ENCODE measurements around the gene DMAC2L.
"Not testable (repeated sequence)": the region's sequence is repeated elsewhere in the genome, so short reads cannot be mapped to it uniquely, and the experiment has no call there.

Gene DMAC2L

DNA sequence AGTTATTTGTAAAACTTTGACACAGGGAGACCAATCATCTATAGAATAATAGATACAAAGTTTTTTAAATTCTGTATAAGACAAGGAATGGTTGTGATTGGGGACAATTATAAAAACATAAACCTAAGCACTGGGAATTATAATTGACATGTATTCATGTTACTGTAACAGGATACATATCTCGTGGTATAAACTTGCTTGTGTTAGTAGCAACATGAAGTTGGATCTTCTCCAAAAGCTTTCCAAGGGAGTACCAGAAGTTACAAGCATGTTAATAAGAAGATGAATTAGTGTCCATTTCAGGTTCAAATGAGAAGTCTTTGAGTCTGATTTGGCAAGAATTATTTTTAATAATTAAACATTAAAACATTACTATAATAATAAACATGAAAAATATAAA is 42.4 kb downstream of the DMAC2L start:
- Histone ChIP-seq H3K9ac (ENCODE audit: low read depth, low read length) (no peak overlapping the region), H4K20me1 (ENCODE audit: insufficient read depth, low read length) (no peaks in the 10 kb centered on the region), H3K4me2 (ENCODE audit: insufficient read depth, low read length) (no peak overlapping the region), H3K4me1 (ENCODE audit: insufficient read depth, low read length) (no peaks in the 10 kb centered on the region), H3K4me3 (ENCODE audit: low read depth in 1 of 2, low read length in 2 of 2) (no peak overlapping the region), H3K36me3 (ENCODE audit: insufficient read depth, low read length) (peaks cover 3% of the 10 kb centered on the region; the same call in 1 of the 2 replicates), H2AFZ (ENCODE audit: low read depth, low read length) (no peak overlapping the region), H3K27ac (ENCODE audit: low read length) (no peak overlapping the region), H3K79me2 (ENCODE audit: insufficient read depth, low read length) (no peaks in the 10 kb centered on the region), H3K9me3 (ENCODE audit: insufficient read depth, low read length, severe bottlenecking) (no peaks in the 10 kb centered on the region), H3K27me3 (ENCODE audit: insufficient read depth, low read length, poor library complexity) (no peaks in the 10 kb centered on the region)
- DNase-seq (no peak), ATAC-seq (ENCODE audit: insufficient read depth, low read depth) (no peak)
- TF ChIP-seq CTCF (IDR thresholded peaks at IDR 0.05; ENCODE audit: borderline replicate concordance, extremely low read depth, low read length, poor library complexity, severe bottlenecking) (no peak), EZH2 (IDR thresholded peaks at IDR 0.05; ENCODE audit: borderline replicate concordance, low read depth, low read length, severe bottlenecking) (no peak)

GRCh38 chr14:50355692-50356091 is 43.6 kb downstream of the DMAC2L start:
- Histone ChIP-seq H3K9ac (ENCODE audit: low read depth, low read length) (no peak overlapping the region), H4K20me1 (ENCODE audit: insufficient read depth, low read length) (no peaks in the 10 kb centered on the region)

DNA sequence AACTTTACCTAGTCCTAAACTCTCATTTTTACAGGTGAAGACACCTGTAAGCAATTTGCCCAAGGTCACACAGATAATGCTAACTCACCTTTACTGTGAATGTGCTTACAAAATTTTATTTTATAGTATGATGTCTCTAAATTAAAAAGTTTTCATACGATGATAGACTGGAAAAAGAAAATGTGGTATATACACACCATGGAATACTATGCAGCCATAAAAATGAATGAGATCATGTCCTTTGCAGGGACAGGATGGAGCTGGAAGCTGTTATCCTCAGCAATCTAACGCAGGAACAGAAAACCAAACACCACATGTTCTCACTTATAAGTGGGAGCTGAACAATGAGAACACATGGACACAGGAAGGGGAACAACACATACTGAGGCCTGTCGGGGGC is 44.2 kb downstream of the DMAC2L start:
- not testable (repeated sequence) for H3K4me2 ChIP-seq (ENCODE audit: insufficient read depth, low read length); H3K79me2 ChIP-seq (ENCODE audit: insufficient read depth, low read length); H3K27ac ChIP-seq (ENCODE audit: low read length); DNase-seq; H2AFZ ChIP-seq (ENCODE audit: low read depth, low read length); H3K27me3 ChIP-seq (ENCODE audit: insufficient read depth, low read length, poor library complexity); H3K4me3 ChIP-seq (ENCODE audit: low read depth in 1 of 2, low read length in 2 of 2); H4K20me1 ChIP-seq (ENCODE audit: insufficient read depth, low read length); ATAC-seq (ENCODE audit: insufficient read depth, low read depth); H3K36me3 ChIP-seq (ENCODE audit: insufficient read depth, low read length); H3K9ac ChIP-seq (ENCODE audit: low read depth, low read length); H3K9me3 ChIP-seq (ENCODE audit: insufficient read depth, low read length, severe bottlenecking); H3K4me1 ChIP-seq (ENCODE audit: insufficient read depth, low read length)

More at GRCh38 chr14:50355692-50356091, 43.6 kb downstream of the DMAC2L start:
- H3K4me1 ChIP-seq (ENCODE audit: insufficient read depth, low read length) = no peaks in the 10 kb centered on the region
- no peak overlapping the region for H3K27ac ChIP-seq (ENCODE audit: low read length)
- no peak overlapping the region for H3K4me3 ChIP-seq (ENCODE audit: low read depth in 1 of 2, low read length in 2 of 2)
- no peak overlapping the region for H2AFZ ChIP-seq (ENCODE audit: low read depth, low read length)
- H3K9me3 ChIP-seq (ENCODE audit: insufficient read depth, low read length, severe bottlenecking) = no peaks in the 10 kb centered on the region
- no peak for TF ChIP-seq CTCF (IDR thresholded peaks at IDR 0.05; ENCODE audit: borderline replicate concordance, extremely low read depth, low read length, poor library complexity, severe bottlenecking)
- no peak for TF ChIP-seq EZH2 (IDR thresholded peaks at IDR 0.05; ENCODE audit: borderline replicate concordance, low read depth, low read length, severe bottlenecking)
- H3K4me2 ChIP-seq (ENCODE audit: insufficient read depth, low read length) = no peak overlapping the region
- no peak for ATAC-seq (ENCODE audit: insufficient read depth, low read depth)
- no peaks in the 10 kb centered on the region for H3K79me2 ChIP-seq (ENCODE audit: insufficient read depth, low read length)
- H3K27me3 ChIP-seq (ENCODE audit: insufficient read depth, low read length, poor library complexity) = no peaks in the 10 kb centered on the region
- DNase-seq = no peak
- H3K36me3 ChIP-seq (ENCODE audit: insufficient read depth, low read length) = peaks cover 3% of the 10 kb centered on the region; the same call in 1 of the 2 replicates

DNA sequence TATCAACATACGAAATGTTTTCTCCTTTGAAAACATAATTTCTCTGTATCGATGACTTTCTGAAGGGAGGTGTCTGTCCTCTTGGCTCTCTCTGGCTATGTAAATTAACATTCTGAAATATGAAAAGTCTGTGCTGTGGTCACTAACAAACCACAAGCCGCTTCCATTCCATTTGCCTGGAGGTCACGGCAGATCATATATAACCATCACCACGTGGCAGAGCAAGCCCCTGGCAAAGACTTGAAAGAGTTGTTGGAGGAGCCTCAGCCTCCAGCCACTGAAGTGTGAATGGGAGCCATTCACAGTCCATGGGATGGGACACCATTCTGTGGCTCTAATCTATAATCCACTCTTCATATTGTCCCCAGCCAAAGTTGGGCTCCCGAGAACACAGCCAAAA is 45.0 kb downstream of the DMAC2L start:
- ATAC-seq (ENCODE audit: insufficient read depth, low read depth) = no peak
- Histone ChIP-seq H3K27me3 (ENCODE audit: insufficient read depth, low read length, poor library complexity) (no peaks in the 10 kb centered on the region), H3K9me3 (ENCODE audit: insufficient read depth, low read length, severe bottlenecking) (no peaks in the 10 kb centered on the region), H3K4me1 (ENCODE audit: insufficient read depth, low read length) (no peaks in the 10 kb centered on the region), H2AFZ (ENCODE audit: low read depth, low read length) (no peak overlapping the region), H4K20me1 (ENCODE audit: insufficient read depth, low read length) (no peaks in the 10 kb centered on the region), H3K4me3 (ENCODE audit: low read depth in 1 of 2, low read length in 2 of 2) (no peak overlapping the region), H3K79me2 (ENCODE audit: insufficient read depth, low read length) (no peaks in the 10 kb centered on the region), H3K4me2 (ENCODE audit: insufficient read depth, low read length) (no peak overlapping the region), H3K9ac (ENCODE audit: low read depth, low read length) (no peak overlapping the region), H3K36me3 (ENCODE audit: insufficient read depth, low read length) (peaks cover 3% of the 10 kb centered on the region; the same call in 1 of the 2 replicates), H3K27ac (ENCODE audit: low read length) (no peak overlapping the region)
- no peak for TF ChIP-seq CTCF (IDR thresholded peaks at IDR 0.05; ENCODE audit: borderline replicate concordance, extremely low read depth, low read length, poor library complexity, severe bottlenecking)
- no peak for DNase-seq

All from DND-41 (cell line).